GM18519 (cell line): ENCODE data around the gene HK1.
"Not testable (repeated sequence)": the region's sequence is repeated elsewhere in the genome, so short reads cannot be mapped to it uniquely, and the experiment has no call there.

ENCODE experiments used
- ATAC-seq: cut with Tn5 transposase; IDR thresholded peaks from one replicate; pipeline ENCODE4 v1.9.1; 2021; ENCODE audit warnings: mild to moderate bottlenecking, moderate library complexity; ENCODE audit not compliant: unreplicated experiment, low FRiP score

Gene HK1

GRCh38 chr10:69325637-69326523, 47.6 kb downstream of the HK1 start:
- not testable (repeated sequence) for ATAC-seq

- ATAC-seq, result no peak
These were observed 48.4 kb downstream of the HK1 start for GRCh38 chr10:69326692-69327091.

GRCh38 chr10:69327463-69328379, 49.4 kb downstream of the HK1 start:
- ATAC-seq, result peak; percentile 51

- ATAC-seq, result no peak
These were observed 50.1 kb downstream of the HK1 start for GRCh38 chr10:69328380-69328735.

GRCh38 chr10:69328888-69329287, 50.6 kb downstream of the HK1 start:
- ATAC-seq, result not testable (repeated sequence)

- no peak for ATAC-seq
These were observed 51.5 kb downstream of the HK1 start for GRCh38 chr10:69329721-69330178.

- ATAC-seq, result no peak
These were observed 52.9 kb downstream of the HK1 start for GRCh38 chr10:69331161-69331560.

- ATAC-seq, result no peak
These were observed 54.1 kb downstream of the HK1 start for GRCh38 chr10:69332278-69333010.

- no peak for ATAC-seq
These were observed 54.9 kb downstream of the HK1 start for GRCh38 chr10:69333205-69333604.

- ATAC-seq, result not testable (repeated sequence)
These were observed 55.6 kb downstream of the HK1 start for GRCh38 chr10:69333865-69334301.

GRCh38 chr10:69334302-69335062, 56.2 kb downstream of the HK1 start:
- no peak for ATAC-seq

- ATAC-seq, result no peak
These were observed 56.8 kb downstream of the HK1 start for GRCh38 chr10:69335063-69335587.

GRCh38 chr10:69335613-69336012, 57.3 kb downstream of the HK1 start:
- ATAC-seq, result no peak

GRCh38 chr10:69336952-69337295, 58.6 kb downstream of the HK1 start:
- no peak for ATAC-seq

GRCh38 chr10:69337296-69338132, 59.2 kb downstream of the HK1 start:
- no peak for ATAC-seq

- no peak for ATAC-seq
These were observed 59.8 kb downstream of the HK1 start for GRCh38 chr10:69338133-69338456.

GRCh38 chr10:69338547-69339450, 60.5 kb downstream of the HK1 start:
- no peak for ATAC-seq

GRCh38 chr10:69340695-69341094, 62.4 kb downstream of the HK1 start:
- ATAC-seq, result no peak
